D721Med (cell line): ENCODE measurements around the gene SEC23A.
"Not testable (repeated sequence)": the region's sequence is repeated elsewhere in the genome, so short reads cannot be mapped to it uniquely, and the experiment has no call there.

ENCODE experiments used
- DNase-seq: peaks from one replicate; pipeline ENCODE4 v3.0.0; 2011; ENCODE audit warnings: low spot score; ENCODE audit not compliant: insufficient read length
- FAIRE-seq: peaks from 2 replicates; lab custom pipeline; 2011; peaks lifted over from hg19 to GRCh38; lab: Jason Lieb, UNC
- TF ChIP-seq, protein P1 (sequence below): IDR thresholded peaks from 2 replicates; pipeline ENCODE4 v1.5.1; 2012; ENCODE audit warnings: mild to moderate bottlenecking, control low read depth; ENCODE audit not compliant: insufficient read depth; ENCODE audit errors: missing control alignments

SEC23A gene

GRCh38 chr14:39050389-39050788 is 52.6 kb downstream of the SEC23A start:
- no peak for DNase-seq
- TF ChIP-seq, protein P1, sequence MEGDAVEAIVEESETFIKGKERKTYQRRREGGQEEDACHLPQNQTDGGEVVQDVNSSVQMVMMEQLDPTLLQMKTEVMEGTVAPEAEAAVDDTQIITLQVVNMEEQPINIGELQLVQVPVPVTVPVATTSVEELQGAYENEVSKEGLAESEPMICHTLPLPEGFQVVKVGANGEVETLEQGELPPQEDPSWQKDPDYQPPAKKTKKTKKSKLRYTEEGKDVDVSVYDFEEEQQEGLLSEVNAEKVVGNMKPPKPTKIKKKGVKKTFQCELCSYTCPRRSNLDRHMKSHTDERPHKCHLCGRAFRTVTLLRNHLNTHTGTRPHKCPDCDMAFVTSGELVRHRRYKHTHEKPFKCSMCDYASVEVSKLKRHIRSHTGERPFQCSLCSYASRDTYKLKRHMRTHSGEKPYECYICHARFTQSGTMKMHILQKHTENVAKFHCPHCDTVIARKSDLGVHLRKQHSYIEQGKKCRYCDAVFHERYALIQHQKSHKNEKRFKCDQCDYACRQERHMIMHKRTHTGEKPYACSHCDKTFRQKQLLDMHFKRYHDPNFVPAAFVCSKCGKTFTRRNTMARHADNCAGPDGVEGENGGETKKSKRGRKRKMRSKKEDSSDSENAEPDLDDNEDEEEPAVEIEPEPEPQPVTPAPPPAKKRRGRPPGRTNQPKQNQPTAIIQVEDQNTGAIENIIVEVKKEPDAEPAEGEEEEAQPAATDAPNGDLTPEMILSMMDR, result no peak
- no peak for FAIRE-seq

GRCh38 chr14:39045889-39046288 is 57.1 kb downstream of the SEC23A start:
- not testable (repeated sequence) for FAIRE-seq, DNase-seq

GRCh38 chr14:39043352-39043943 is 59.6 kb downstream of the SEC23A start:
- no peak for DNase-seq
- TF ChIP-seq, protein P1, result no peak
- FAIRE-seq, result peak; percentile 100

- DNase-seq, result no peak
- TF ChIP-seq, protein P1, result no peak
- FAIRE-seq, result peak; percentile 16
Observed at GRCh38 chr14:39040529-39040928, 62.5 kb downstream of the SEC23A start.

GRCh38 chr14:39038542-39038941 is 64.5 kb downstream of the SEC23A start:
- FAIRE-seq (no peak), DNase-seq (no peak)
- TF ChIP-seq, protein P1, result no peak

- DNase-seq (no peak), FAIRE-seq (peak; percentile 68)
- TF ChIP-seq, protein P1, result no peak
Observed at GRCh38 chr14:39036760-39037159, 66.3 kb downstream of the SEC23A start.

DNA sequence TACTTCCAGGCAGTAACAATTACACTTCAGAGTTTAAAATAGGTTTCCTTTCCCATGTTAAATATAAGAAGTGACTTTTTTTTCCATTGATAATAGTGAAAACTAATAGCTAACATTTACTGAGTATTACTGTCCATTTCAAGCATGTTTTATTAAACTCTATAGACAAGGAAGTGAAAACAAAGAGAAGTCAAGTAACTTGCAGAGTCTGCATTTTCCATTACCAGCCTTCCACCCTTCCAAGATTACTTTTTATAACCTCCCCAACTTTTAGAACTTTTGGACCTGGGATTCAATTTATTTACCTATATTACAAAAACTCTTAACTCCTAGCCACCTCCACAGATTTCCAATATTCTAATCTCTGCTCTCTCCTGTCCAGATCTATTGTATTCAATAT is 67.7 kb downstream of the SEC23A start:
- TF ChIP-seq, protein P1, result no peak
- DNase-seq, result no peak
- no peak for FAIRE-seq
